NCI-H1105 treated with DMSO at 0.1 percent for 48 hours (cell line): ENCODE data around the gene THEM4.
A peak's percentile ranks its signal among the peaks of the same experiment; 100 is the strongest.
"Not testable (repeated sequence)": the region's sequence is repeated elsewhere in the genome, so short reads cannot be mapped to it uniquely, and the experiment has no call there.

Experiments used
- DNase-seq: peaks from one replicate; lab custom pipeline; 2025; lab: John Stamatoyannopoulos, UW

THEM4 gene

GRCh38 chr1:151893176-151893924 is 16.0 kb downstream of the THEM4 start:
- no peak for DNase-seq

- no peak for DNase-seq
These were observed 17.1 kb downstream of the THEM4 start for GRCh38 chr1:151892190-151892589.

- DNase-seq, result no peak
These were observed 17.8 kb downstream of the THEM4 start for GRCh38 chr1:151891512-151891911.

GRCh38 chr1:151888972-151889570 is 20.2 kb downstream of the THEM4 start:
- DNase-seq, result peak; percentile 35

- DNase-seq, result no peak
These were observed 22.3 kb downstream of the THEM4 start for GRCh38 chr1:151887028-151887427.

- DNase-seq, result no peak
These were observed 23.8 kb downstream of the THEM4 start for GRCh38 chr1:151885479-151885878.

- DNase-seq, result not testable (repeated sequence)
These were observed 24.4 kb downstream of the THEM4 start for GRCh38 chr1:151884879-151885278.

GRCh38 chr1:151884445-151884844 is 24.9 kb downstream of the THEM4 start:
- DNase-seq, result not testable (repeated sequence)

- not testable (repeated sequence) for DNase-seq
These were observed 25.4 kb downstream of the THEM4 start for GRCh38 chr1:151883898-151884297.

GRCh38 chr1:151882918-151883317 is 26.4 kb downstream of the THEM4 start:
- DNase-seq, result not testable (repeated sequence)

- no peak for DNase-seq
These were observed 26.8 kb downstream of the THEM4 start for GRCh38 chr1:151882466-151882865.

GRCh38 chr1:151881479-151881878 is 27.8 kb downstream of the THEM4 start:
- peak; percentile 10 for DNase-seq

GRCh38 chr1:151875419-151876097 is 33.8 kb downstream of the THEM4 start:
- DNase-seq, result no peak

- not testable (repeated sequence) for DNase-seq
These were observed 36.5 kb downstream of the THEM4 start for GRCh38 chr1:151872776-151873175.

GRCh38 chr1:151871284-151872030 is 37.9 kb downstream of the THEM4 start:
- DNase-seq, result no peak

GRCh38 chr1:151868486-151868885 is 40.8 kb downstream of the THEM4 start:
- DNase-seq, result peak; percentile 15

- no peak for DNase-seq
These were observed 41.4 kb downstream of the THEM4 start for GRCh38 chr1:151867765-151868411.

GRCh38 chr1:151867321-151867720 is 42.0 kb downstream of the THEM4 start:
- no peak for DNase-seq

- no peak for DNase-seq
These were observed 44.9 kb downstream of the THEM4 start for GRCh38 chr1:151864411-151864810.

- no peak for DNase-seq
These were observed 46.7 kb downstream of the THEM4 start for GRCh38 chr1:151862604-151863003.

- DNase-seq, result no peak
These were observed 48.7 kb downstream of the THEM4 start for GRCh38 chr1:151860504-151861187.
